COLO829 (cell line): ENCODE results near the gene GPR25.
"Not testable (repeated sequence)": the region's sequence is repeated elsewhere in the genome, so short reads cannot be mapped to it uniquely, and the experiment has no call there.

Experiments used
- DNase-seq: peaks from one replicate; pipeline ENCODE4 v3.0.0; 2012; ENCODE audit warnings: low spot score

The GPR25 gene

DNA sequence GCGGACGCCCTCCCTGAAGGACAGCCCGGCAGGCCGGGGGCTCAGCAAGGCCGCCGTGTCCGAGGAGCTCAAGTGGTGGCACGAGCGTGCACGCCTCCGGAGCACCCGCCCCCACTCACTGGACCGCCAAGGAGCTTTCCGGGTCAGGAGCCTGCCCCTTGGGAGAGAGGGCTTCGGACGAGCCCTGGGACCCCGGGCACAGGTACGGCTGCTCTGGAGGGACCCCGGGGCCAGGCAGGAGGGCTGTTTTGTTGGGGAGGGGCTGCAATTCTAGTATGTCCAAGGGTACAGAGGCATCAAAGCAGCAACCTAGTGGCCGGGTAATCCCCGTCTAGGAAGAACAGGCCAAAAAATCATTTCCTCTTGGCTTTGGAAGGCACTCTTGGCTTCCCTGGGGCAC is 39.2 kb downstream of the GPR25 start:
- not testable (repeated sequence) for DNase-seq

DNA sequence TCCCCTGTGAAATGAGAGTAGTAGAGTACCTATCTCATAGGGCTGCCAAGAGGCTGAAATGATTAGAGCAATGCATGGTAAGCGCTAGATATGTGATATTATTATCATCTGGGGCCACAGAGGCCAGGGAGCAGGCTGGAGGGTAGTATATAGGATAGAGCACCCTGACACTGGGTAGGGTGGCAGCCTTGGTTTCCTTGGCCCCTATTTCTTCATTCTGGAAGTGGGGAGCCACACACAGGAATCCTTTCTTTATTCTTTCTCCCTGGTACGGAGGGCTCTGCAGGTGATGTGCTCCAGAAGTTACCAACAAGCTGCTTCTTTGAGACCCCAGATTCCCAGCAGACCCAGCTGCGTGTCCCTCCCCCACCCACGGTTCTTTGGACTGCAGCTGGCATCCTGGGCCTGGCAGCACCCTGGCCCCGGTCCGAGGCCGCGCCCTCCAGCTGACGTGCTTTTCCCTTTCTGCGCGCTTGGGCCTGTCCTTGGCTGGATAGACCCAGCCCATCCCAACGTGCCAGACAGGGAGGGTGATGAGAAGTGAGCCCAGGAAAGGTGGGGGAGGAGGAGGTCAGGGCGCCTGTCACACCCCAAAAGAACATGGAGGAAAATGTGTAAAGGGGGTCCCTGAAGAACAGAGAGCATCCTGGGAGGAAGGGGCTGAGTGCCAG is 40.1 kb downstream of the GPR25 start:
- DNase-seq: no peak

DNA sequence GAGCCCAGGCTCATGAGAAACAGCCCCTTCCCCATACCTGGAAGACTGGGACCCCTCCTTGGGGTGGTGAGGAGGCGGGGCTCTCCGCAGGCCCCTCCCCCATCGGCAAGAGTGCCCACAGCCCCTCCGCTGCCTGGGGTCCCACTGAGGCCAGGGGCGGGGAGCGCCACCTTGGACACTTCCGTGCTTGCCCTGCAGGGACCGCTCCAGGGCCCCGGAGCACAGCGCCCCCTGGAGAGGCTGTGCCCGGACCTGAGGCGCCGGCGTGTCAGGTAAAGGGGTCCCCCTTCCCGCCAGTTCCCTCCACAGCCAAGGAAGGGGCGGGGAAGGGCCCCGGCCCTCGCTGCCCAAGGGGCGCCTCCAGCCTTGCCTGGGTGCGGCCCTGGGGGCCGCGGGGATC is 43.4 kb downstream of the GPR25 start:
- no peak for DNase-seq

DNA sequence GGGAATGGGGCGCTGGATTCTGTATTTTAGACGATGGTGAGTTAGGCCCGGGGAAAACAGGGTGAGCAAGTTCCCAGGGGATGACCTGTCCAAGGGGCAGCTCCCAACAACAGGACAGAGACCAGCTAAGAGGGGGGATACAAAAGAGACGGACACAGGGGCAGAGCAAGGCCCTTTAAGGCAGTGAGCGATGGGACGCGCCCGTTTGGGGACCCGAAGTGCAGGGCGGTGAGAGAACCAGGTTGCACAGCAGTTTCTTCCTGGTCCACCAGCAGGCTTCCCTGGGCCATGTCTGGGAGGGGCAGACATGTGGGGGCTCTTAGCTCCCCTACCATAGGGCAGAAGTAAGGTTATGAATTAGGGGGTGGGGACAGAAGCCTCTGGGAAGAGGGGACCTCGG is 43.9 kb downstream of the GPR25 start:
- DNase-seq: no peak

DNA sequence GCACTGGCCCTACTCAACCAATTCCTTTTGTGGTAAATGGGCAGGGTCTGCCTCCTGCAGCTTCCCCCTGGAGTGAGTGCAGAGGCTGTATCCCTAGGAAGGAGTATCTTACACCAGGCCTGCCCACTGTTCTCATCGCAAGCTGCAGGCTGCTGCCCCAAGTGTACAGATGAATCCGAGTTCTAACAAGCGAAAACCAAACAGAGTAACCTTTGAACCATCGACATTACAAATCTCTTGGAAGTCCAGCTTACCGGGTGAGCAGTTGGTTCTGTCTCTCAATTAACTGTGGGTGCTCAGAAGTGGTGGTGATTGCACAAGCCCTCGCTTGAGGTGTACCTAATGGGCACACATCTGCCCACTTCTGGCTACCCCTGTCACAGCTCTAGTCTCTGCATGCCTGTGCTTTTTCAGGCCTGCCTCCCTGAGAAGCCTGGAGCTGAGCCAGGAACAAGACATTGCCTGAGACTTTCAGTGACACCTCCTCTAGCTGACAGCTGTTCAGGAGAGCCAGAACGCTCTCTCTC is 44.6 kb downstream of the GPR25 start:
- no peak for DNase-seq

DNA sequence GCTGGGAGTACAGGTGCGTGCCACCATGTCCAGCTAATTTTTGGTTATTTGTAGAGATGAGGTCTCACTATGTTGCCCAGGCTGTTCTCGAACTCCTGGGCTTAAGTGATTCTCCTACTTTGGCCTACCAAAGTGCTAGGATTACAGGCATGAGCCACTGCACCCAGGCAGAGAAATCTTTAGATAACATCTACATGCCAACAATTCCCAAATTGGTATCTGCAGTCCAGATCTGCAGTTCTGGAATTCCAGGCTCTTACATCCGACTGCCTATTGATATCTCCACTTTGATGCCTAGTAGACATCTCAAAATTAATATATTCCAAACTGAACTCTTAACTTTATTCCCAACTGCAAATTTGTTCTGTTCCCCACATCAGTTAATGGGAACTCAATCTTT is 45.2 kb downstream of the GPR25 start:
- no peak for DNase-seq

DNA sequence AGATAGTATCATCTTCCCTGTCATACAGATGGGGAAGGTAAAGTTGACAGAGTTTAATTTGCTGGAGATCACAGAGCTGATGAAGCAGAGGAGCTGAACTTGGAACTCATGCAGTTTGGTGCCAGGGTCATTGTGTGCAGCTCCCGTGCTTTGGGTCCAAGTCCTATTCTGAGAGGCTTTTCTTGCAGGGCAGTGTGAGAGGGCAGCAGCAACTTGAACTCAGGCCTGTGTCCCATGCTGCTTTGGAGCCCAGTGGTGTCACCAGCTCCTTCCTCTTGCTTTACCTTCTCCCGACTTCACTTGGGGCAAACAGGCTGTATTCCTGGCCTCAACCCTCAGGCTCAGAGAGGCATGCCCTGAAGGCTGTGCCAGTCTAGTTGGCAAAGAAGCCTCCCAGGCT is 46.6 kb downstream of the GPR25 start:
- DNase-seq: no peak

DNA sequence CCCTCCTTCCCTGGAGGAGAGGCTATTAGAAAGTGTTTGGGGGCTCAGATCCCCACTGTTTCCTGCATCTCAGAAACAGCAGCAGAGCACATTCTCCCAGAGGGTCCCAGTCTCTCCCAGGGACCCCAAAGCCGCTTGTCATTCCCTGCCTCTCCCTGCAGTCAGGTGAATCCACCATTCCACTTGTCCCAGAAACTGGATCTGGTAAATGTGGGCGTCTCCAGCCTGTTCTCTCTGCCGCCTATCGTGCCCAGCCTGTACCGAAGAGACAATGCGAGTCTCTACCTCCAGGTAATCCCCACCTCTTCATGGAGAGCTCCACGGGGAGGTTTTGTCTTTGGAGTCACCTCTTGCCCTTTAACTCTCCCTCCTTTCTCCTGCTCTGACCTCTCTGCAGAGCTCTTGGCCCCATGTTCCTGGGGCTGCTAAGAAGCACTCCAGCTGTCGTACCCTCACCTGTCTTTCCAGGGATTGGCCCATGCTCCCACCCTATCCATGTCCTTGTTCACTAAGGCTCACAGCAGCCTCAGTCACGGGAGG is 48.9 kb downstream of the GPR25 start:
- DNase-seq: no peak

DNA sequence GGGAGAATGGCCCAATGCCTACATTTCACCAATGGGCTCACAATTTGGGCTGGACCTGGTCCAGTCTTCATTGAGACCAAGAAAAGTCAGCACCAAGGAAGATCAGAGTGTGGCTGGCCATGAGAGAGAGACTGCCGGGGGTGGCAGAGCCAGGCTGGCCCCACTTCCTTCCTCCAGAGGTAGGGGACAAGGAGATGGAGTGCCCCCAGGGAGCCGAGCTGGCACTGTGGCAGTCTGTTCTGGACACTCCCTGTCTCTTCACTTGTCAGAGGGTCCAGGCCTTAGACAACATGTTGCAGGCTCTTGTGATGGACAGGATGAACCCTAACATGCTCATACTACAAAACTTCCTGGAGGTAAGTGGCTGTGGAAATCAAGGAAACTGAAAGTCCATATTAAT is 49.6 kb downstream of the GPR25 start:
- no peak for DNase-seq

DNA sequence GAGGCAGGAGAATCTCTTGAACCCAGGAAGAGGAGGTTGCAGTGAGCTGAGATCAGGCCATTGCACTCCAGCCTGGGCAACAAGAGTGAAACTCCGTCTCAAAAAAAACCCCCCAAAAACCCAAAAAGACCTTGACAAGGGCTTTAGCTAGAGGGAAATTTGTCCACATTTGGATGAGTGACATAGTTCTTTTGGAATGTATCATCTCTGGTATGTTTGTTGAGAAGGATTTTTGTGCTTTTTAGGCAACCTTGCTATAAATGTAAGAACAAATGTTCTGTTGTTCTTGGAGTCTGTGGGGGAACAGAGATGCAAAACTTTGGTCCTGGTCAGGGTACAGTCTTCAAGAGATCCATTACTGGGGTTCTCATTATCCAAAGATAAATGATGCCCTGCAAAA is 50.8 kb downstream of the GPR25 start:
- DNase-seq: peak; percentile 32
